ENCODE results near the gene LMBRD1. TPM values are rescaled to one million over a fixed set of nuclear protein-coding genes. Genes with fewer than 3 reads are reported as not detected.

LMBRD1 gene
- total and polyA plus RNA-seq, 2 of the 8 experiments (the other 6 are each of a cell fraction or from before 2014, with no cell fraction given): 9.1 to 16.8 TPM

DNA sequence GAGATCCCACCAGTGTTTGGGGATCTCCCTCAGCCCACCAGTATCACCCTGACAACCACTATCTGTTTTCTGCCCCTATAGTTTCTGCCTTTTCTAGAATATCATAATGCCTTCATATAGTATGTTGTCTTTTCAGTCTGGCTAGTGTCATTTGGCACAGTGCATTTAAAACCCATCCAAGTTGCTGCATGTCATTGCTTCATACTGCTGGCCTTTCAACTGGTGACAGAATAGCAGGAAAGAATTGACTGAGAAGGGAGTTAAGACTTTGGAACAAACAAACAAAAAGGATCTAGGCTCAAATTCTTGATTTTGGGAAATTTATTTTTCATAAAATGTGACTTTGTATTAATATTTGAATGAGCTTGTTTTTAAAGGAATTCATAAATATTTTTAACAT, 4.5 kb downstream of the LMBRD1 start:
- Histone ChIP-seq H2AK5ac (ENCODE audit: low read depth, low read length) (no peak overlapping the region), H3K27me3 (replicated peaks in 1 of 4; ENCODE audit: control insufficient read depth in 3 of 4, extremely low read depth in 1 of 4, insufficient read depth in 3 of 4, low read length in 3 of 4) (no peaks in the 10 kb centered on the region), H4K8ac (ENCODE audit: extremely low read depth, insufficient read depth, low read length) (no peak overlapping the region), H3K18ac (ENCODE audit: extremely low read depth, low read length) (no peak overlapping the region), H4K5ac (ENCODE audit: insufficient read length, low read depth, low read length) (no peak overlapping the region), H3K4me1 (replicated peaks in 1 of 4; ENCODE audit: control insufficient read depth in 3 of 4, insufficient read depth in 4 of 4, low read length in 3 of 4) (peaks cover 1 to 9% (median 7%) of the 10 kb centered on the region in 4 experiments; a peak in 2 of 7 replicates), H2AFZ (ENCODE audit: low read length) (no peak overlapping the region), H3K23me2 (ENCODE audit: low read depth, low read length) (0 out of 2 replicates have a peak, but pooled peaks cover 2% of the 10 kb centered on the region), H3K27ac (ENCODE audit: low read depth, low read length) (no peak overlapping the region), H3K4ac (replicated peaks; ENCODE audit: insufficient read length, low read depth, low read length) (no peak overlapping the region), H2BK120ac (replicated peaks; ENCODE audit: low read depth, low read length) (no peak overlapping the region), H3K79me2 (ENCODE audit: control insufficient read depth in 1 of 2, insufficient read depth in 2 of 2, low read length in 2 of 2) (peaks cover 0 to 51% of the 10 kb centered on the region in 2 experiments; a peak in 3 of 4 replicates), H4K20me1 (replicated peaks in 1 of 2; ENCODE audit: control insufficient read depth in 1 of 2, insufficient read depth in 2 of 2, low read length in 2 of 2) (peaks cover 2 to 4% of the 10 kb centered on the region in 2 experiments), H2BK15ac (ENCODE audit: low read length) (no peak overlapping the region), H2BK5ac (ENCODE audit: low read depth, low read length) (no peak overlapping the region), H3K14ac (ENCODE audit: insufficient read length) (no peak overlapping the region), H3K36me3 (ENCODE audit: control insufficient read depth in 2 of 4, insufficient read depth in 4 of 4, low read length in 3 of 4) (peaks cover 0 to 13% (median 1%) of the 10 kb centered on the region in 4 experiments; a peak in 1 of 8 replicates), H3K23ac (ENCODE audit: insufficient read length) (no peak overlapping the region), H2BK12ac (ENCODE audit: low read depth, low read length) (no peak overlapping the region), H3K4me2 (ENCODE audit: insufficient read depth in 1 of 2, low read depth in 2 of 2, low read length in 2 of 2) (no peak overlapping the region), H4K91ac (replicated peaks; ENCODE audit: insufficient read length, low read length) (no peak overlapping the region), H3K79me1 (ENCODE audit: low read depth, low read length) (peaks cover 4% of the 10 kb centered on the region), H3K4me3 (ENCODE audit: extremely low read depth in 1 of 4, insufficient read depth in 2 of 4, low read depth in 3 of 4, low read length in 4 of 4) (no peak overlapping the region), H3K9me3 (ENCODE audit: insufficient read depth in 2 of 2, low read depth in 1 of 2, low read length in 1 of 2) (no peaks in the 10 kb centered on the region), H2BK20ac (ENCODE audit: low read length) (no peak overlapping the region), H3K56ac (replicated peaks; ENCODE audit: insufficient read length, low read depth, low read length) (no peak overlapping the region), H3K9ac (replicated peaks in 1 of 4; ENCODE audit: extremely low read depth in 1 of 4, low read depth in 3 of 4, low read length in 3 of 4) (no peak overlapping the region)
- ChIA-PET POLR2A (ENCODE audit: partially characterized antibody) (no interaction called here), CTCF (ENCODE audit: partially characterized antibody) (interaction anchor here (0.8 to 1.8 kb wide), 2 partner anchors 23 to 63 kb away, joined by 3 to 6 read pairs; no protein-coding TSS in a partner anchor)
- no peak for TF ChIP-seq ZNF274 (IDR thresholded peaks at IDR 0.05; ENCODE audit: borderline replicate concordance, extremely low read depth, low read length)
- no peak for DNase-seq (ENCODE audit: low read depth in 1 of 2, low spot score in 2 of 2)
- FAIRE-seq: no peak
